ENCODE results near the gene TBX10.
"Not testable (repeated sequence)": the region's sequence is repeated elsewhere in the genome, so short reads cannot be mapped to it uniquely, and the experiment has no call there.

Gene TBX10

GRCh38 chr11:67615728-67616430, 23.7 kb downstream of the TBX10 start:
- DNase-seq (ENCODE audit: low spot score), result no peak

GRCh38 chr11:67614730-67615714, 24.5 kb downstream of the TBX10 start:
- no peak for DNase-seq (ENCODE audit: low spot score)

- peak; percentile 22 for DNase-seq (ENCODE audit: low spot score)
These were observed 25.4 kb downstream of the TBX10 start for GRCh38 chr11:67613960-67614715.

GRCh38 chr11:67613313-67613959, 26.1 kb downstream of the TBX10 start:
- no peak for DNase-seq (ENCODE audit: low spot score)

- no peak for DNase-seq (ENCODE audit: low spot score)
These were observed 26.8 kb downstream of the TBX10 start for GRCh38 chr11:67612751-67613150.

GRCh38 chr11:67611704-67612587, 27.6 kb downstream of the TBX10 start:
- no peak for DNase-seq (ENCODE audit: low spot score)

- no peak for DNase-seq (ENCODE audit: low spot score)
These were observed 28.4 kb downstream of the TBX10 start for GRCh38 chr11:67611165-67611564.

- DNase-seq (ENCODE audit: low spot score), result no peak
These were observed 29.2 kb downstream of the TBX10 start for GRCh38 chr11:67610302-67610868.

- no peak for DNase-seq (ENCODE audit: low spot score)
These were observed 30.2 kb downstream of the TBX10 start for GRCh38 chr11:67609316-67609715.

- DNase-seq (ENCODE audit: low spot score), result no peak
These were observed 31.1 kb downstream of the TBX10 start for GRCh38 chr11:67608486-67608885.

- no peak for DNase-seq (ENCODE audit: low spot score)
These were observed 32.1 kb downstream of the TBX10 start for GRCh38 chr11:67607507-67607906.

- peak; percentile 96 for DNase-seq (ENCODE audit: low spot score)
These were observed 32.9 kb downstream of the TBX10 start, which contains the start of gene NDUFV1 for GRCh38 chr11:67606492-67607295. Gene NDUFV1 (plus strand): TSS chr11:67606936. CDS start chr11:67607005, 69 bp downstream.

GRCh38 chr11:67606093-67606491, 33.5 kb downstream of the TBX10 start:
- no peak for DNase-seq (ENCODE audit: low spot score)

- DNase-seq (ENCODE audit: low spot score), result no peak
These were observed 34.1 kb downstream of the TBX10 start for GRCh38 chr11:67605231-67606011.

GRCh38 chr11:67604815-67605214, 34.7 kb downstream of the TBX10 start:
- no peak for DNase-seq (ENCODE audit: low spot score)

- not testable (repeated sequence) for DNase-seq (ENCODE audit: low spot score)
These were observed 35.4 kb downstream of the TBX10 start for GRCh38 chr11:67604119-67604518.

- DNase-seq (ENCODE audit: low spot score), result no peak
These were observed 38.5 kb downstream of the TBX10 start for GRCh38 chr11:67601098-67601497.

- DNase-seq (ENCODE audit: low spot score), result no peak
These were observed 39.1 kb downstream of the TBX10 start for GRCh38 chr11:67600324-67601029.
